Esophagus (tissue), 2 donors: Measurements from ENCODE around the gene PDE4D. TPM values are rescaled to one million over a fixed set of nuclear protein-coding genes. Genes with fewer than 3 reads are reported as not detected.
"Not testable (repeated sequence)": the region's sequence is repeated elsewhere in the genome, so short reads cannot be mapped to it uniquely, and the experiment has no call there.

Experiments
- H3K27ac ChIP-seq, 2 donors: one replicate each; pipeline ENCODE4 v1.5.1; 2013; ENCODE audit warnings: low read depth in 2 of 2, mild to moderate bottlenecking in 2 of 2, inconsistent platforms in 1 of 2, low read length in 1 of 2, moderate library complexity in 1 of 2
- H3K27me3 ChIP-seq, 2 donors: one replicate each; pipeline ENCODE4 v1.6.1; 2013; ENCODE audit warnings: low read length in 2 of 2, control low read depth in 1 of 2, mild to moderate bottlenecking in 1 of 2; ENCODE audit not compliant: insufficient read depth in 2 of 2, control insufficient read depth in 1 of 2
- H3K36me3 ChIP-seq, 2 donors: one replicate each; pipeline ENCODE4 v1.6.1; 2013; ENCODE audit warnings: low read length in 1 of 2; ENCODE audit not compliant: control insufficient read depth in 2 of 2, insufficient read depth in 2 of 2
- H3K4me1 ChIP-seq, 2 donors: one replicate each; pipeline ENCODE4 v1.6.1; 2013; ENCODE audit warnings: low read length in 1 of 2; ENCODE audit not compliant: control insufficient read depth in 2 of 2, insufficient read depth in 2 of 2
- H3K4me3 ChIP-seq, 2 donors: one replicate each; pipeline ENCODE4 v1.5.1; 2013; ENCODE audit warnings: low read length in 2 of 2, mild to moderate bottlenecking in 2 of 2, low read depth in 1 of 2, moderate library complexity in 1 of 2
- H3K9me3 ChIP-seq, 2 donors: one replicate each; pipeline ENCODE4 v1.6.1; 2013; ENCODE audit warnings: mild to moderate bottlenecking in 2 of 2, low read depth in 1 of 2, low read length in 1 of 2, moderate library complexity in 1 of 2; ENCODE audit not compliant: control insufficient read depth in 2 of 2, insufficient read depth in 1 of 2
- WGBS, 2 donors: extraction: QIAGEN DNeasy Blood & Tissue Kit; methylation state at CpG; one replicate each; pipeline ENCODE4 v1.1.7; 2013; 5-methylcytosine and 5-hydroxymethylcytosine counted together
- polyA plus RNA-seq, 2 donors: library from polyadenylated mRNA; stranded (reverse); fragments of 200-250 nt; gene quantifications; one replicate each; pipeline ENCODE4 v1.2.3, GENCODE V29; 2013
- donor health status: healthy with polysubstance abuse.
- donor health status: Bipolar disorder and iron deficiency.

PDE4D gene
- polyA plus RNA-seq, 2 donors: 1.5 to 2.5 TPM

DNA sequence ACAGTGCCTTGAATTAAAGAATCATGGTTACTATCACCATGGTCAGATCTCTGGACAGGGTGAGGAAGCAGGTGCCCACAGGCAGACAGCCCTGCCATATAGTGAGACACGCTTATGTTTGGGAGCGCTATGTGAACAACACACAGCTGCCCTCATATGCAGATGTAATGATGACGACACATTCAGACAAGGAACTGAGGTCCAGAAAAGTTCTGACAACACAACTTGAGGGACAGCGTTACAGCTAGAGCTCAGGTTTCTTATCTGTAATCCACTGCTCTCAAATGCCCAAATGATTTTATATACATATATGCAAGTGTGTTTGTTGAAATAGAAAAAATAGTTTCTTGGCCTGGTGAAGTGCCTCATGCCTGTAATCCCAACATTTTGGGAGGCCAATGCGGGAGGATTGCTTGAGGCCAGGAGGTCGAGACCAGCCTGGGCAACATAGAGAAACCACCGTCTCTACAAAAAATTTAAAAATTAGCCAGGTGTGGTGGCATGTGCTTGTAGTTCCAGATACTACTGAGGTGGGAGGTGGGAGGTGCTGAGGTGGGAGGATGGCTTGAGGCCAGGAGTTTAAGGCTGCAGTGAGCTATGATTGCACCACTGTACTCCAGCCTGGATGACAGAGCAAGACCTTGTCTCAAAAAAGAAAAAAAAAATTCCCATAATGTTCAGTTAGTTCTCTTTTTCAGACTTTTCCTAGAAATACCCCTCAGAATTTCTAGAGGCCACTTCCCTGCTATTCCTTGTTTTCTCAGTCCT is 887.4 kb downstream of the PDE4D start:
- WGBS, 2 donors: 95 to 97% methylated on average over 7 of the region's 7 CpGs
- H3K27me3 ChIP-seq: no peaks in the 10 kb centered on the region
- no peak overlapping the region for H3K27ac ChIP-seq
- H3K4me1 ChIP-seq: no peaks in the 10 kb centered on the region
- no peaks in the 10 kb centered on the region for H3K36me3 ChIP-seq
- no peak overlapping the region for H3K4me3 ChIP-seq
- peaks cover 0 to 3% of the 10 kb centered on the region in 2 donors for H3K9me3 ChIP-seq

DNA sequence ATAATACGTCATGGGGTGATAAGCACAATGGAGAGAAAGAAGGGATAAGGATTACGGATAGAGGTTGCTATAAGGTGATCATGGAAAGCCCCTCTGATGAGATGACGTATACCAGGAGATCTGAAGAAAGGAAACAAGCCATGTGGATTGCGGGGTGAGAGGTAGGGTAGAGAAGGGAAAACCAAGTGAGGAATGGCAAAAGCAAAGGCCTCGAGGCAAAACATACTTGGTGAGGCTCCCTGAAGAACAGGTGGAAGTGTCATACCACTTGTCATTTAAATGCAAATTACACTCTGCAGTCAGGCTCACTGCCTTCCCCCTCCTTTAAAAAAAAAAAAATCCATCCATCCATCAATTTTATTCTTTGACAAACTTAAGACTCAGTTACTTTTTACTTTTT is 889.9 kb downstream of the PDE4D start:
- Histone ChIP-seq H3K36me3 (no peaks in the 10 kb centered on the region), H3K9me3 (no peaks in the 10 kb centered on the region), H3K4me1 (no peaks in the 10 kb centered on the region), H3K27me3 (no peaks in the 10 kb centered on the region), H3K4me3 (no peak overlapping the region), H3K27ac (no peak overlapping the region)
- 94 to 96% methylated on average over 5 of the region's 5 CpGs for WGBS, 2 donors

DNA sequence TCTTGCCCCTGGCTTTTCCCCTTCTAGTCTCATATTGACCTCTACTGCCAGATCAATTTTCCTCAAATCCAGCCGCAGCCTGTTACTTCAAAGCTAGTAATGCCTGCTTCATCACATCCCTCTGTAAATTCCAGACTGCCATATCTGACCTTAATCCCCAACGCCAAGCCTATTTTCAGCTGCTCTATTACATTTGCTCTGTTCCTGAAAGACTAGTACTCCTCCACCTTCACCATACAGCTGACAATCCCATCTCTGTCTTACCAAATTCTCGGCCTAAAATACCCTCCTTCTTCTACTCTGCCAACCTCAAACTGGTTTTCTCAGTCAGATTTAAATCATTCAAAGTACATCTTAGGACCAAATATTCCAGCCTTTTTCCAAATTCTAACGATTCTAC is 890.4 kb downstream of the PDE4D start:
- H3K4me1 ChIP-seq: no peaks in the 10 kb centered on the region
- WGBS, 2 donors: 88 to 90% methylated on average over 4 of the region's 4 CpGs

DNA sequence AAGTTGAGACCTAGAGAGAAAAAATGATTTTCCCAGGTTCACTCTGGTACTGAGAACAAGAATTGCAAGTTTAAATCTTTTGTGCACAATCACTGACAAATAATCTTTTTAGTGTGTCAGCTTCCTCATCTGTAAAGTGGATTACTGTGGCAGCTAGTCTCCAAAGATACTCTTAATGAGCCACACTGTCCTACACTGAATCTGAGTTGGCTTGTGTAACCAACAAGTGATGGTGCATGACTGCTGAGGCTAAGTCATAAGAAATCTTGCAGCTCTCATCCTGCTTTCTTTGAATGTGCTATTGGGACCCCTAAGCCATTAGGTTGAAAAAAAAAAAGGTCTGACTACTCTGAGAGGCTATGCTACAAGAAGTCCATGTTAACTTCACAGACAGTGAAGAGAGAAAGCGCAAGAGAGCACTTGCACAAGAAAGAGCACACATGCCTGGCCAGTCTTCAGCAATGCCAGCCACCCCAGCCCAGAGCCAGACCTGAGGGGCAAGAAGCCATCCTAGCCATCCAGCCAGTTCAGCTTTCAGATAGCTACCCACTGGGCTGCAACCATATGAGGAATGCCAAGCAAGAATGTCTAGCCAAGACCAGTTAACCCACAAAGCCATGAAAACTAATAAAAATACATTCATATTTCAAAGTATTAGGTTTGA is 891.2 kb downstream of the PDE4D start:
- H3K9me3 ChIP-seq: no peaks in the 10 kb centered on the region

More for the DNA sequence above, 890.4 kb downstream of the PDE4D start:
- H3K9me3 ChIP-seq: no peaks in the 10 kb centered on the region
- H3K27ac ChIP-seq: no peak overlapping the region
- no peaks in the 10 kb centered on the region for H3K36me3 ChIP-seq
- H3K27me3 ChIP-seq: no peaks in the 10 kb centered on the region
- no peak overlapping the region for H3K4me3 ChIP-seq

DNA sequence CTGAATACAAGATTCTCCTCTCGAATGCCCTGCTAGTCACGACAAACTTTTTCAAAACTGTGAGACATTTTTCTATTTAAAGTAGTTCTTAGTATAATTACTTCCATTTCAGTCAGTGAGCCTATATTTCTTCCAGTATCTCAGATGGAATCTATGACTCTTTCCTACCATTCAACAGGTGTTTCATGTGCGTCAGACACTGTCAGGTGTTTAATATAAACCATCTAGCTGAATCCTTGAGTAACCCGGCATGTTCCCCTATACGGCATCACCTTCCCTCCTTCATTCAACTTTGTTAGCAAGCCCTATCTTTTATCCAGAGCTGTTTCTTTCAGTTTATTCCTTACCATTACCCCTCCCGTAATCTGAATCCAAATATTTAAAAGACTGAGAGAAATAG is 891.8 kb downstream of the PDE4D start:
- no peak overlapping the region for H3K27ac ChIP-seq

More for the DNA sequence above, 891.2 kb downstream of the PDE4D start:
- Histone ChIP-seq H3K36me3 (no peaks in the 10 kb centered on the region), H3K4me1 (no peaks in the 10 kb centered on the region), H3K27ac (no peak overlapping the region), H3K4me3 (no peak overlapping the region), H3K27me3 (no peaks in the 10 kb centered on the region)
- WGBS, 2 donors: 0 to 100% methylated on average over 1 of the region's 1 CpG

DNA sequence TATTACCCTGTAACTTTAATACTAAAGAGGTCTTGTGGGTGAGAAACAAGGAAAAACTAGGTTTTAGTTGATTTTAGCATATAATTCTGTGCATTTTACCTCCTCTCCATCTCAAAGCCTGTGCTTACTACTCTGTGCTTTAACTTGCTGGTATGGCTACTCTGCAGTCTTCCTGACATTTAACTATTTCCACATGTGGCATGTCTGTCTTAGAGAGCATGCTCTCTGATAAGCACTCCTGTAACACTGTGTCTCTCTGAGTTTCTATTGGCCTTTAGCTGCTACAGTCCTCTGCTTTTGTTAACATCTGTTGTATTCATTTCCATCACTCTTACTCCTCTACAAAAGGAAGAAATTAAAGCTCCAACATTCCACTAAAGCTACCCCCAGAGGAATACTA is 892.4 kb downstream of the PDE4D start:
- H3K4me1 ChIP-seq: no peaks in the 10 kb centered on the region

More for the DNA sequence above, 891.8 kb downstream of the PDE4D start:
- Histone ChIP-seq H3K4me1 (no peaks in the 10 kb centered on the region), H3K4me3 (no peak overlapping the region), H3K27me3 (no peaks in the 10 kb centered on the region), H3K36me3 (no peaks in the 10 kb centered on the region), H3K9me3 (no peaks in the 10 kb centered on the region)
- 89 to 91% methylated on average over 6 of the region's 6 CpGs for WGBS, 2 donors

DNA sequence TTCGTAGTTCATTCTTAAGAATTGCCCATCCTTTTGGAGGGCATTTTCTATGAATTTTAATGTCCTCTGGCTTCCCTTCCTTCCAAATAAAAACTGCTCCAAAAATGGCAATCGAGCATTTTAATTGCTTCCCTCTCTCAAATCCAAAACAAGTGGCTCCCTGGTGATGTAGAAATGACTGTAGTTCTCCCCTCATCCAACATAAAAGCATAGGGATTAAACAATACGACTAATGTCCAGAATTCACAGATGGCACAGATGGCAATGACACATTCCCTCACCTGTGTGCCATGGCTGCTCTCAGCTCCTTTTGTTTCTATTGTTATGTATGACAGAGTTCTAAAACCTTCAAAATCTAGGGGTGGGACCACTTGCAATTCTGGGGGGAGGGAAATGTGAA is 893.3 kb downstream of the PDE4D start:
- Histone ChIP-seq H3K27me3 (no peaks in the 10 kb centered on the region), H3K9me3 (no peaks in the 10 kb centered on the region), H3K4me1 (no peaks in the 10 kb centered on the region), H3K27ac (no peak overlapping the region), H3K4me3 (no peak overlapping the region), H3K36me3 (no peaks in the 10 kb centered on the region)
- 85 to 92% methylated on average over 3 of the region's 3 CpGs for WGBS, 2 donors

More for the DNA sequence above, 892.4 kb downstream of the PDE4D start:
- Histone ChIP-seq H3K27me3 (no peaks in the 10 kb centered on the region), H3K9me3 (no peaks in the 10 kb centered on the region), H3K27ac (no peak overlapping the region), H3K4me3 (no peak overlapping the region), H3K36me3 (no peaks in the 10 kb centered on the region)

DNA sequence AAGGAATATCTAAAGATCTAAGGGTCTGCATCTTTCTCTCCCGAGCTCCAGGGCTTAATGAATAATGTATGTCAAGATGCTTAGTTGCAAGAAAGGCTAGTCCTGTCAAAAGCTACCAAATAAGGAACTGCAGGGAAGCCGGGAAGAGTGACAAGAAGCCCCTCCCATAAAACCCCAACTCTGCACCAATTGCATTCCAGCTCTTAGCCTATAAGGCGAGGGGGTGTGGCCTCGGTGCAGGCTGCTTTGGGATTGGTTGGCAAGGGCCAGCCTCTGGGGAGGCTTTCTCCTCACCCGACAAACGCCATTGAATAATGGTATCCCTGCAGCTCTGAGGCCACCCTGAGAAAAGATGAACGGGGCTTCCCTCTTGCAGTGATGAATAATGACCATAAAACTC is 893.7 kb downstream of the PDE4D start:
- Histone ChIP-seq H3K4me3 (no peak overlapping the region), H3K36me3 (no peaks in the 10 kb centered on the region), H3K27ac (no peak overlapping the region), H3K4me1 (no peaks in the 10 kb centered on the region), H3K9me3 (no peaks in the 10 kb centered on the region), H3K27me3 (no peaks in the 10 kb centered on the region)
- 95 to 96% methylated on average over 7 of the region's 7 CpGs for WGBS, 2 donors

DNA sequence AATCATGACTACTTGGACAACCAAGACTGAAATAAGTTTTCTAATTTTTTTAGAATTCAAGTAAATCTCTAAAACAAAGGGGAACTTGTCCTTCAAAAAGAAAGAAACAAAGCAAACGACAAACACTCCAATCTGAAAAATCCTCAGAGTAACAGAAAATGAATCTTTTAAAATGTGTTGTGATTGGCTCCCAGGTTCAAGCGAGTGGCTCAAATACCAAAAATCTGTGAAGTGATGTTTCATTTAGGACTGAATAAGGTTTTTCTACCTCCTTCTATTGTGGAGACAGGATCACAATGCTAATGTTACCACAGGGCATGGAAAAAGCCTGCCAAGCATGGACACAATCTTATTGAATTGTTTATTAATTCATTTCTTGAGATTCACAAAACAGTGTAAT is 895.0 kb downstream of the PDE4D start:
- no peak overlapping the region for H3K4me3 ChIP-seq
- H3K36me3 ChIP-seq: no peaks in the 10 kb centered on the region
- H3K9me3 ChIP-seq: no peaks in the 10 kb centered on the region
- no peak overlapping the region for H3K27ac ChIP-seq
- 85 to 90% methylated on average over 2 of the region's 2 CpGs for WGBS, 2 donors
- no peaks in the 10 kb centered on the region for H3K4me1 ChIP-seq
- no peaks in the 10 kb centered on the region for H3K27me3 ChIP-seq

DNA sequence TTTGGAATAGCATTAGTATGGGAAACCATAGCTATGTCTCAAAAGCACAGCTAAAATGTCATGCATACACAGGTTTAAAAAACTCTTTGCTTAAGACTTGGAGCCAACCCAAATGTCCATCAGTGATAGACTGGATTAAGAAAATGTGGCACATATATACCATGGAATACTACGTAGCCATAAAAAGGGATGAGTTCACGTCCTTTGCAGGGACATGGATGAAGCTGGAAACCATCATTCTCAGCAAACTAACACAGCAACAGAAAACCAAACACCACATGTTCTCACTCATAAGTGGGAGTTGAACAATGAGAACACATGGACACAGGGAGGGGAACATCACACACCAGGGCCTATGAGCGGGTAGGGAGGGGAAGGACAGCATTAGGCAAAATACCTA is 897.7 kb downstream of the PDE4D start:
- H3K36me3 ChIP-seq, H3K27me3 ChIP-seq, H3K9me3 ChIP-seq, H3K4me3 ChIP-seq, H3K27ac ChIP-seq, H3K4me1 ChIP-seq: not testable (repeated sequence)
- WGBS, 2 donors: 96 to 97% methylated on average over 3 of the region's 3 CpGs
